ENCODE measurements around the gene TMEM139. TPM values are rescaled to one million over a fixed set of nuclear protein-coding genes. Genes with fewer than 3 reads are reported as not detected.

TMEM139 gene
- total RNA-seq, 1 donor from 2014 or later: 0.91 TPM

GRCh38 chr7:143323653-143324052 lies 38.9 kb downstream of the TMEM139 start:
- TF ChIP-seq, protein P1, sequence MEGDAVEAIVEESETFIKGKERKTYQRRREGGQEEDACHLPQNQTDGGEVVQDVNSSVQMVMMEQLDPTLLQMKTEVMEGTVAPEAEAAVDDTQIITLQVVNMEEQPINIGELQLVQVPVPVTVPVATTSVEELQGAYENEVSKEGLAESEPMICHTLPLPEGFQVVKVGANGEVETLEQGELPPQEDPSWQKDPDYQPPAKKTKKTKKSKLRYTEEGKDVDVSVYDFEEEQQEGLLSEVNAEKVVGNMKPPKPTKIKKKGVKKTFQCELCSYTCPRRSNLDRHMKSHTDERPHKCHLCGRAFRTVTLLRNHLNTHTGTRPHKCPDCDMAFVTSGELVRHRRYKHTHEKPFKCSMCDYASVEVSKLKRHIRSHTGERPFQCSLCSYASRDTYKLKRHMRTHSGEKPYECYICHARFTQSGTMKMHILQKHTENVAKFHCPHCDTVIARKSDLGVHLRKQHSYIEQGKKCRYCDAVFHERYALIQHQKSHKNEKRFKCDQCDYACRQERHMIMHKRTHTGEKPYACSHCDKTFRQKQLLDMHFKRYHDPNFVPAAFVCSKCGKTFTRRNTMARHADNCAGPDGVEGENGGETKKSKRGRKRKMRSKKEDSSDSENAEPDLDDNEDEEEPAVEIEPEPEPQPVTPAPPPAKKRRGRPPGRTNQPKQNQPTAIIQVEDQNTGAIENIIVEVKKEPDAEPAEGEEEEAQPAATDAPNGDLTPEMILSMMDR (conservative IDR thresholded peaks at IDR 0.05): no peak
- Mint-ChIP-seq H3K27me3 (ENCODE audit: low read depth) (no peaks in the 10 kb centered on the region), H3K9me3 (no peaks in the 10 kb centered on the region), H3K4me1 (peaks cover 17% of the 10 kb centered on the region), H3K4me3 (no peak overlapping the region), H3K27ac (ENCODE audit: unreplicated experiment) (peak overlapping the region; percentile 75), H3K36me3 (ENCODE audit: low read depth) (no peaks in the 10 kb centered on the region)
- DNase-seq (ENCODE audit: low read depth, low spot score): no peak

DNA sequence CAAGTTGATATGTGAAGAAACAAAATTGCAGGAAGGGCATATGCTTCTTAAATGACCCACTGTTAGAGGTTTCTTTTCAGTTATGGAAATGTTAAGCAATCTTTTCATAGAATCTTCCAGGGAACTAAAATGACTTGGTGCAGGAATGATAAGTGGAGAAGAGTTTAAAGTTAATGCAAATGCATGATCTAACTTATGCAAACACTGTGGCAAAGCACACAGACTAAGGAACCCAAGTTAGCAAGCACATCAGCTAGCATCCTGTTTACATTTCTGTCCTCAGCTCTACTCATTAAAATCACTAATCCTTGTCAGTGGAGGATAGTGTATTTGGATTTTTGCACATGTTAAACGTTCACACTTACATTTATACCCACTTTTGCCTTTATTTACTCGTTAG lies 40.5 kb downstream of the TMEM139 start:
- H3K9me3 Mint-ChIP-seq: no peaks in the 10 kb centered on the region
- no peak overlapping the region for H3K27ac Mint-ChIP-seq (ENCODE audit: unreplicated experiment)
- DNase-seq (ENCODE audit: low read depth, low spot score): no peak
- no peaks in the 10 kb centered on the region for H3K36me3 Mint-ChIP-seq (ENCODE audit: low read depth)
- no peaks in the 10 kb centered on the region for H3K27me3 Mint-ChIP-seq (ENCODE audit: low read depth)
- TF ChIP-seq, protein P1 (conservative IDR thresholded peaks at IDR 0.05): no peak
- H3K4me1 Mint-ChIP-seq: peaks cover 17% of the 10 kb centered on the region
- no peak overlapping the region for H3K4me3 Mint-ChIP-seq

- no peaks in the 10 kb centered on the region for H3K27me3 Mint-ChIP-seq (ENCODE audit: low read depth)
- H3K4me3 Mint-ChIP-seq: no peak overlapping the region
- DNase-seq (ENCODE audit: low read depth, low spot score): no peak
- no peaks in the 10 kb centered on the region for H3K9me3 Mint-ChIP-seq
- H3K36me3 Mint-ChIP-seq (ENCODE audit: low read depth): no peaks in the 10 kb centered on the region
- H3K27ac Mint-ChIP-seq (ENCODE audit: unreplicated experiment): peak overlapping the region; percentile 10
- TF ChIP-seq, protein P1 (conservative IDR thresholded peaks at IDR 0.05): no peak
- H3K4me1 Mint-ChIP-seq: peaks cover 14% of the 10 kb centered on the region
These were observed 43.1 kb downstream of the TMEM139 start for GRCh38 chr7:143327903-143328302.

DNA sequence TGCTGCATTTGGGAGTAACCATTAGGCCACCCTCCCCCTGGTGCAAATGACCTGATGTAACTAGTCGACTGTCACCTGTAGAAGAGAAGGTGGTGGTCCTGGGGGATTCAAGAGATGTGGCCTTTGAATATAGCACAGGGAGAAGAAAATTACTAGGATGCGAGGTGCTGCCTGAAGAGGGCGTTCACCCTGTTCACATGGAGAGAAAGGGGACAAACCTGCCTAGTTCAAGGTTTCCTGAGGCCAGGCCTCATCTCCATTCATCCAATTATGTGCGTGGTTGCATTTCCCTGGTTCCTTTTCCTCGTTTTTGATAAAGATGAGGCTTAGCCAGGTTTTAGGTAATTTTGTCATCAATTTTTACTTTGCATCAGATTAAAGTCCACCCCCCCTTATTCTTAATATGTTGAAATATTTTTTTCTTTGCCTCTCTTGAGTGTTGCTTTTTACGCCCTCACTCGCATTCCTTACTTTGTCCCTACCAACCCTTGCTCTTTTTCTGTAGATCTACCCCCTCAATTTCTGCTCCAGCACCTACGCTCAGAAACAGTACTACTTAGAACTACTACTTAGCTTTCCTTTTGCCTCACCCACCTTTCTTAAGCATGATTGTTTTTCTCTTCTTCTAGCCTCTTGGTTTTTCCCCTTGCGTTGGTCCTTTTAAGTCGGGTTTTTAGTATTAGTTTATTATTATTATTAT lies 44.9 kb downstream of the TMEM139 start:
- Mint-ChIP-seq H3K27ac (ENCODE audit: unreplicated experiment) (no peak overlapping the region), H3K4me1 (no peaks in the 10 kb centered on the region), H3K9me3 (no peaks in the 10 kb centered on the region), H3K27me3 (ENCODE audit: low read depth) (no peaks in the 10 kb centered on the region), H3K36me3 (ENCODE audit: low read depth) (no peaks in the 10 kb centered on the region), H3K4me3 (no peak overlapping the region)
- no peak for DNase-seq (ENCODE audit: low read depth, low spot score)
- TF ChIP-seq, protein P1 (conservative IDR thresholded peaks at IDR 0.05): no peak

DNA sequence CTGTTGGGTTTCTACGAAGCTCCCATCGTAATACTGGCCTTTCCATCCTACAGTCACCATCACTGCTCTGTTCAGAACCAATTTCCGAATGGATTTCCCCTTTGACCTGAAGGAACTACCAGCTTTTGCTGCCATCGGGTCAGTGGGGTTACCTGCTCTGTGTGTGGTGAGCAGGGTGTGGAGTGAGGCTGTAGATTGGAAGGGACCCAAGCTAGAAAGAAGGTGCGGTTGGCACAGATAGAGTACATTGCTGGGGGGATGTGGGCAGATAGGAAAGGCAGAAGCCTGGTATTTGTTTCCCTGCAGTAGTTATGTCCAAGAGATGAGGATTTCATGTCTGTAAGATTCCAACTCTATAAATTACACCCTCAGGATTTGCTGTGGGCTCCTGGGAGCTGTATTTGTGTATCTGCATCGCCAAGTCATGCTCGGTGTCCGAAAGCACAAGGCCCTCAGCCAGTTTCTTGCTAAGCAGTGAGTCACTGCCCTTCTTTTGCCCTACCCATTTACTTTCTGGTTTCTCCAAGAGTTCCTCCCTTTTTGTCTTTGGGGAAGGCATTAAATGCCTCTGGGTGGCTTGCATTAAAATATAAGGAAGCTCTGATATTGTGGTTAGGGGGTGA lies 46.5 kb downstream of the TMEM139 start:
- TF ChIP-seq, protein P1 (conservative IDR thresholded peaks at IDR 0.05): no peak
- DNase-seq (ENCODE audit: low read depth, low spot score): no peak
- Mint-ChIP-seq H3K36me3 (ENCODE audit: low read depth) (no peaks in the 10 kb centered on the region), H3K27ac (ENCODE audit: unreplicated experiment) (no peak overlapping the region), H3K27me3 (ENCODE audit: low read depth) (peaks cover 4% of the 10 kb centered on the region), H3K4me3 (no peak overlapping the region), H3K4me1 (no peaks in the 10 kb centered on the region), H3K9me3 (no peaks in the 10 kb centered on the region)
